C4-2B (cell line): ENCODE data around the gene GGTLC1.

Experiments
- H3K27ac ChIP-seq: fragments of 450-650 bp; 2 replicates; pipeline ENCODE4 v1.5.1; 2017
- CTCF ChIP-seq: fragments of 450-650 bp; conservative IDR thresholded peaks from 2 replicates; pipeline ENCODE4 v1.5.1; 2017; ENCODE audit warnings: mild to moderate bottlenecking
- ZFX ChIP-seq: fragments of 450-650 bp; IDR thresholded peaks from 2 replicates; pipeline ENCODE4 v1.6.1; 2017

Gene GGTLC1

GRCh38 chr20:23988561-23988960 lies at the start of gene GGTLC1:
Gene GGTLC1 (minus strand): TSS chr20:23988779. CDS start chr20:23986611, 2,168 bp downstream.
- TF ChIP-seq CTCF (no peak), ZFX (no peak)

GRCh38 chr20:24034820-24035219 lies 46.2 kb upstream of the GGTLC1 start:
- TF ChIP-seq CTCF (no peak), ZFX (no peak)
- peak overlapping the region; percentile 77 for H3K27ac ChIP-seq

More at GRCh38 chr20:23988561-23988960, at the start of gene GGTLC1:
- no peak within 1 kb of the TSS for H3K27ac ChIP-seq

GRCh38 chr20:24033565-24033964 lies 45.0 kb upstream of the GGTLC1 start:
- H3K27ac ChIP-seq: peak overlapping the region; percentile 77

GRCh38 chr20:24033151-24033550 lies 44.6 kb upstream of the GGTLC1 start:
- no peak overlapping the region for H3K27ac ChIP-seq

More at GRCh38 chr20:24033565-24033964, 45.0 kb upstream of the GGTLC1 start:
- TF ChIP-seq ZFX (no peak), CTCF (no peak)

GRCh38 chr20:24032400-24032898 lies 43.9 kb upstream of the GGTLC1 start:
- TF ChIP-seq ZFX (no peak), CTCF (no peak)
- H3K27ac ChIP-seq: no peak overlapping the region

More at GRCh38 chr20:24033151-24033550, 44.6 kb upstream of the GGTLC1 start:
- TF ChIP-seq ZFX (no peak), CTCF (no peak)

- no peak overlapping the region for H3K27ac ChIP-seq
These were observed 38.6 kb upstream of the GGTLC1 start for GRCh38 chr20:24027229-24027628.

More at GRCh38 chr20:24027229-24027628, 38.6 kb upstream of the GGTLC1 start:
- TF ChIP-seq CTCF (no peak), ZFX (no peak)
